LHCN-M2 (cell line): ENCODE measurements around the gene TAAR9. TPM values are rescaled to one million over a fixed set of nuclear protein-coding genes. Genes with fewer than 3 reads are reported as not detected.
"Not testable (repeated sequence)": the region's sequence is repeated elsewhere in the genome, so short reads cannot be mapped to it uniquely, and the experiment has no call there.

ENCODE experiments used
- DNase-seq: peaks from one replicate; pipeline ENCODE4 v3.0.0-alpha.2; 2012; ENCODE audit warnings: low read depth
- total RNA-seq: library from RNA; depleted of rRNA; stranded (reverse); fragments of >200 nt; gene quantifications from 2 replicates; pipeline ENCODE4 v1.2.3, GENCODE V29; 2014

The TAAR9 gene
- total RNA-seq, 1 experiment from 2014 or later, result not detected

GRCh38 chr6:132513831-132514545 lies 24.1 kb upstream of the TAAR9 start:
- DNase-seq, result no peak

DNA sequence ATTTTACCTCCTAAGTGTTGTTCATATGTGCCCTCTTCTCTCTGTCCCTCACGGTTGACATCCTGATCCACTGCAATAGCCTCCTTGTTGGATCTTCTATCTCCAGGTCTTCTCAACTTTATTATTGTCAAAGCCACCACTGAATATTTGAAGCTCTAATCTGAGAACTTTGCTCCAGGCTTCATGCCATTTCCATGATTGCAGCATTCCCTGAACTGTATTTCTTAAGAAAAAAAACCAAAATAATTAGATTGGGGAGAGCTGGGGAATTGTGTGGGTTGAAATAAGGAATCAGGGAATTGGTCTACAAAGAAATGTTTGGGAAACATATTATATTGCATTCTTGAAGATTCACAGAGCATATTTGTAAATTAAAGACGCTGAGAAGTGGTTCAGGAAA lies 22.7 kb upstream of the TAAR9 start:
- DNase-seq, result no peak

DNA sequence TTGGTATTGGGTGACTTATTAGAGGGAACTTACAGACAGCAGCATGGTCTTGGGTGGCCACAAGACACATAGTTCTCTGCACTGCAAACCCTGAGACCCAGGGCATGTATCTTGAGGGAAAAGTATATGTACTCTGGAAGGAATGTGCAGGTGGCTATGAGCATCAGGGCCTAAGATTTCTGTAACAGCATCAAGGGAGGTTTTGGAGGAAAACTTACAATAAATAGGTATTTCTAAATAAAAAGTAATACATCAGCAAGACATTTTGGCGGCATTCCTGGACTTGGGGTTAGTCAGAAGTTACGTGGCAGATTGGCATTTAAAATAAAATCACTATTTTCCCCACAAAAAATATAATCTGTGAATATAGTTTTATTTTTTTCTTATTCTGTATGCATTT lies 17.1 kb upstream of the TAAR9 start:
- no peak for DNase-seq

DNA sequence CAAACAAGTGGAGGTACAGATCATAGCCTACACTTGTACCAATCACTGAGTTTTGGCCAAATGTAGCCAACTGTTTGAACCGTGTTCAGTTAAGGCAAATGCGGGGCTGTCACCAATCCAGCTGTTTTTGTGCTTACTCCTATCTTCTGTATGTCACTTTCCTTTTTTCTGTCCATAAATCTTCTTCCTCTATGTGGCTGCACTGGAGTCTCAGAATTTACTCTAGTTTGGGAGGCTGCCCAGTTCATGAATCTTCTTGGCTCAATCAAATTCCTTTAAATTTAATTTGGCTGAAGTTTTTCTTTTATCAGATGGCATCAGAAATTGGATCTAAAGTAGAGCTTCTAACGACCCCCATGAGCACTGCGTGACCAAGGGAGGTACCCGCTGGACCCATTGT lies 13.4 kb upstream of the TAAR9 start:
- no peak for DNase-seq

DNA sequence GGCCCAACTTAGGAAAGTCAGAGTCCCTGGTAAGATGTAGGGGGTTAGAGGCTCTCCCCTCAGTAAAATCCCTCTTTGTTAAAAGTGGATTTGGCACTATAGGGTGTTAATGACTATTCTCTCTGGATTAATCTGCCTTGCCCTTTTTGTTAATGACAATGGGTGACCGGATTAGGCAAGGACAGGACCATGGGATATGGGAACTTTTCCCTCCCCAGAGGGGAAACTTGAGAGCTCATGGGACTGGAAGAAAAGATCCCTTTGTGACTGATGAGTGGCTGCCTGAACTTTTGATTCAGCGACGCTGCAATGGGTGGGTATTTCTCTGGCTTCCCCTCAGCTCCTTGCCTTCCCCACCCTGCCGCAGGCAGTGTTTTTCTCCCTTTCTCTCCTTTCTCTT lies 12.2 kb upstream of the TAAR9 start:
- DNase-seq, result no peak

DNA sequence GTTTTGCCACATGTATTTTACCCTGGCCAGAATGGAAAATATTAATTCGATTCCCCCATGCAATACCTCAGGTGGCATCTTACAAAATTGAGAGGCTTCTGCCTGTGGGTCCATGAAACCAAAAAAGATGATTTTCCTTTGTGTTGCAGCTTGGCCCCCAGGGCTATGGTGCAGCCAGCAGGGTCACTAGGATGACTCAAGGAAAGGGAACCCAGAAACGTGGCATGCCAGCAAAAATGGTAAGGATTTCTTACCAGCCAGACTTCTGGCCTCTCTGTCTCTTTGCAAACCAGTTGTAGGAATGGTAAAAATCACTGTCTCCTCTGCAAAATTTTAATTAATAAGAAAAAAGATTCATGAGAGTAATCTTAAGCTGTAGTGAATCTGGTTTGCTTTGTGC lies 11.6 kb upstream of the TAAR9 start:
- DNase-seq, result no peak

DNA sequence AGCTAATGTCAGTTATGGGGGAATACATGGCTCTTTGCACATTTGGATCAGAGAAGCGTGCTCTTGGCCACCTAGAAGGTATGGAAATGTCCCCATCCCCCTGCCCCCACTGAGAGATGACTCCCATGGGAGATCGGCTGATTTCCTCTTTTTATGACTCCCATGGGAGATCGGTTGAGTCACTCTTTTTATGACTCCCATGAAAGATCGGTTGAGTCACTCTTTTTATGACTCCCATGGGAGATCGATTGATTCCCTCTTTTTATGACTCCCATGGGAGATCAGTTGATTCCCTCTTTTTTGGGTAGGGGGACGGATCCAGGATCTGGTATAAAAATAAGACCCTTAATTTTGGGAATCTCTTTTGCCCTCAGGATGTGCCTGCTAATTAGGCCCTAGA lies 10.3 kb upstream of the TAAR9 start:
- DNase-seq, result peak; percentile 50

DNA sequence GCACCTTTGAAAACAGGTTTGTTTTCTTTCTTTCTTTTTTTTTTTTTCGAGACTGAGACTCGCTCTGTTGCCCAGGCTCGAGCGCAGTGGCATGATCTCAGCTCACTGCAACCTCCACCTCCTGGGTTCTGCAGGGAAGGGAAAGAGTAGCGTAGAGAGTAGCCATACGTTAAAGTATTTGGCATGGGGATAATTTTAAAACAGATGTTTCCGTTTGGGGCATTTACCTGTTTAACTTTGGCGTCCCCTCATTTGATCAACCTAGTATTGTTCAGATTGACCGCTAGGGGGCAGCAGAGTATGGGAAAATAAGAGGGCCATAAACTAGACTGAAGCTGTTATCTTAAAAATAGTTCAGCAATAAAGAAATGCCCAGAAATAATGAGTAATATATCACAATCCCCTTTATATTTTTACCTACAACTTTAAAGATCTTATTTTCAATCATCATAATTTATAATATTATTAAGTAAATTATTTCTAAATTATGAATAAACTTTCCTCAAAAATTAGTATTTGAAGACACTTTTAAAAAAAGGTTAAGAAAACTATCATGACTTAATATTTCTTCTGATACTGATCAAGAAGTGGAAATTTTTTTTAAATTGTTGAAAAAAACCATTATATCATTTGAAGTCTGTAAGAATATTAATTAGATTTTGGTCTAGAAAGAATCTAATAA lies 7.6 kb upstream of the TAAR9 start:
- peak; percentile 50 for DNase-seq

DNA sequence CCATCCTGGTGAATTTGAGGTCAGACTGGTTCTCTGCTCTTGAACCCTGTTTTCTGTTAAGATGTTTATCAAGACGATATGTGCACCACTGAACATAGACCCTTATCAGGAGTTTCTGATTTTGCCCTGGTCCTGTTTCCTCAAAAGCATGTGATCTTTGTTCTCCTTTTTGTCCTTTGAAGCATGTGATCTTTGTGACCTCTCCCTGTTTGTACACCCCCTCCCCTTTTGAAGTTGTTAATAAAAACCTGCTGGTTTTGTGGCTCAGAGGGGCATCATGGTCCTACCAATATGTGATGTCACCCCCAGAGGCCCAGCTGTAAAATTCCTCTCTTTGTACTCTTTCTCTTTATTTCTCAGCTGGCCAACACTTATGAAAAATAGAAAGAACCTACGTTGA lies 3.5 kb upstream of the TAAR9 start:
- not testable (repeated sequence) for DNase-seq

GRCh38 chr6:132537145-132537544 lies 932 bp upstream of the TAAR9 start:
- DNase-seq, result no peak

DNA sequence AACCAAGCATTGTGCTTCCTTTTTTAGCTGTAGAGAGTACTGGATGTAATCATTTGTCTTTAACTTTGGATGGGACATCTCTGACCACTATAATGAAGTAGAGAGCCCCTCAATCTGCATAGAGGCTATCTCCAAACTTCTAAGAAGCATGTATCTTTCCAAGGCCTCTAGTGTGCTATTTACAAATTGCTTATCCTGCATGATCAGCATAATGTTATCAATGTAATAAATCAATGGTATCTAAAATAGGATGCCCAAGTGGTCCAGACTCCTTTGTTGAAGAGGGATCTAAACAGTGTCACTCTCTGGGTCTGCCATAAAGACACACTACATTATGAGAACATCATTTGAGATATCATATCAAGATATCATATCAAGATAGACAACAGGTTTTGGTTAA lies 6.7 kb downstream of the TAAR9 start:
- no peak for DNase-seq

DNA sequence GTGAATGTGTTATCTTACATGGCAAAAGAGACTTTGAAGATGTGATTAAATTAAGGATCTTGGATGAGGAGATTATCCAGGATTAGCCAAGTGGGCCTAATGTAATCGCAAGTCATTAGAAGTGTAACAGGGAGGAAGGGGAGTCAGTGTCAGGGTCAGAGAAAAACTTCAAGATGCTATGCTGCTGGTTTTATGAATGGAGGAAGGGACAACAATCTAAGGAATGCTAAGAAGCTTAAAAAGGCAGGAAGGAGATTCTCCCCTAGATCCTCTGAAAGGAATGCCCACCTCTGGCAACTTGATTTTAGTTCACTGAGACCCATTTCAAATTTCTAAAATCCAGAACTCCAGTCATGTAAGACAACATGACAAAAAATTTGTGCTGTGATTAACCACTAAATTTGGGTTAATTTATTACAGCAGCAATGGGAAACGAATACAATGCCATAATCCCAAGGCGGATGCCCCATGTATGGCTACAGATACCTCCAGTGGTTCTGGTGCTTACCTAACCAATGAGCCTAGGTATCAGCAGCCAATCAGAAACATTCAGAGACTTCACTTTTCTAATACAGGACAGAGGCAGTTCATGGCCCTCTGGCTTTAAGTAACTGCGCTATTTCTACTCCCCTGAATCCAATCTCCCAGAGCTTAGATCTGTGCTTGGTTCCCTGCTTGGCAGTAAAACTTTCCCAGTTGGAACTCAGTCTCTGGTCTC lies 10.8 kb downstream of the TAAR9 start:
- DNase-seq, result no peak

- DNase-seq, result no peak
Observed at GRCh38 chr6:132551214-132551613, 13.1 kb downstream of the TAAR9 start.

DNA sequence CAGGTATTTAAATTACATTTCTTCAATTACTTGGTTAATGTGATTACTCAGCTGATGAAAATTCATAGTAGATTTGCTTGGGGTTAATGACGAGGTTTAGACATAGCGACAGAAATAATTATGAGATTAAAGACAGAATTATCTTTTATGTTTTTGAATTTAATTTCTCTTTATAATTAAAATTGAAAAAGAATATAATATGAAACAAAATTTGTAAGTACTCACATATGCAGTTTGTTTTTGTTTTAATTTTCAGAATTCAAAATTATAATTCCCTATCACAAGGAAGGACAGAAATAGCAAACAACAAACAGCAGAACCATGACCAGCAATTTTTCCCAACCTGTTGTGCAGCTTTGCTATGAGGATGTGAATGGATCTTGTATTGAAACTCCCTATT lies 14.3 kb downstream of the TAAR9 start, which contains the start of gene TAAR8:
TSS of gene TAAR8 (plus strand) at position 301 of the 400 bp plus-strand sequence. CDS start at position 322, 21 bp downstream.
- DNase-seq, result no peak

DNA sequence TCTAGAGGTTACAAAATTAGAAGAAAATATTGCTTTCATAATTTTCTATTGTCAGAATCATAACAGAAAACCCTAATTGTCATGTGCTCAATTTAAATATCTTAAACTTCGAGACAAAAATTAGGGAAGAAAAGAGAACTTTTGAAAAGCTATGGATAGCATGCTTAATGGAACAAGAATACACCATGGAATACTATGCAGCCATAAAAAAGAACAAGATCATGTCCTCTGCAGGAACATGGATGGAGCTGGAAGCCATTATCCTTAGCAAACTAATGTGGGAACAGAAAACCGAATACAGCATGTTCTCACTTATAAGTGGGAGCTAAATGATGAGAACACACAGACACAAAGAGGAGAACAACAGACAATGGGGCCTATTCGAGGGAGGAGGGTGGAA lies 22.0 kb downstream of the TAAR9 start:
- not testable (repeated sequence) for DNase-seq

- DNase-seq, result no peak
Observed at GRCh38 chr6:132566404-132566803, 28.3 kb downstream of the TAAR9 start.

DNA sequence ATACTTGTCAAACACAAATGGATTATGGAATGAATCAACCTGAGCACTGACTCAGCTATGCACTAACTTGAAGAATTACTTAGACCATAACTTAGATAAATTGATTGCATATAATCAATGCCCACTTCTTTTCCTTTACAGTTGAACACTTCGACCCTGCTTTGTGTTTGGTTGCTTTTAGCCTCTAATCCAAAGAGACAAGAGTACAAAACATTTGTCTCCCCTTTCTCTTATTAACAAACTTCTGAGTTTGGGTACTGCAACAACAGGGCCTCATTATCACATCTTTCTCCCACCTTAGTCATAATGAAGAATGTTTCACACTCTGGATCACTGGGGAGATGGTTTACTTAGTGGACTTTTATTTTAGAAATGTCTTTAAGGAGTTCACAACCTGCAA lies 29.5 kb downstream of the TAAR9 start:
- no peak for DNase-seq

DNA sequence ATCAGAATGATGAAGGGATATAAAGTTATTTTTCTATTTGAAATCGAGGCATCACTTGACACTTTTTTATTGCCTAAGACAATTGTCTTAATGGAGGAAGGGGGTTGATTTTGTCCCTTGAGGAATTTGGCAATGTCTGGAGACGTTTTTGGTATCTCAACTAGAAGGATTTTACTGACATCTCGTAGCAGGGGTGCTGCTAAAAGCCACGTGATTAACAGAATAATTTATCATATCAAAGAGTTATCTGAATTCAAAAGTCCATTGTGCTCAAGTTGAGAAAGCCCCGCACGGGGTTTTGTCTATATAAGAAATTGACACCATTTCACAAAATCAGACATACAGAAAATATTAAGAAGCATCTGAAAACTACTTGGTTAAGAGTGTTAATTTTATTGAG lies 30.5 kb downstream of the TAAR9 start:
- no peak for DNase-seq

GRCh38 chr6:132569170-132569569 lies 31.1 kb downstream of the TAAR9 start:
- no peak for DNase-seq

- DNase-seq, result no peak
Observed at GRCh38 chr6:132570221-132570777, 32.2 kb downstream of the TAAR9 start, which contains the start of gene TAAR6. TAAR6 (plus strand) TSS chr6:132570322; CDS start chr6:132570322, 0 bp downstream.

GRCh38 chr6:132571774-132572173 lies 33.7 kb downstream of the TAAR9 start:
- DNase-seq, result no peak

DNA sequence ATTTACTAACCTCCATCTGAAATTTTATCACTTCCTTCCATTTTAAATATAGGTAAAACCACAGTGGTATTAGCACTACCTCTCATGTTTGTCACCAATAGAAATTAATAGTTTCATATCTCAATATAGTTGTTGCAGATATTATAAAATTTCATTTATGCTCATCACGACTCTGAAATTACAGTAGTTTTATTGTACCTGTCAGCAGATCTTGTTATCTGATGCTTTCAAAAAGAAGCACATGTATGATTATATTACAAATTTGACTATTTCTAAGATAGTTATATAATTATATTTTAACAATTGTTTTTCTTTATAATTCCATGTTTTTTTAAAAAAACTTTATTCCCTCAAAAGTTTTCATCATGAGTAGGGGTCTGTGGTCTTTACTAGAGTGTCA lies 46.6 kb downstream of the TAAR9 start:
- DNase-seq, result no peak
